NCI-H82 (cell line): ENCODE results near the gene SEPTIN10.
"Not testable (repeated sequence)": the region's sequence is repeated elsewhere in the genome, so short reads cannot be mapped to it uniquely, and the experiment has no call there.

Experiments used
- DNase-seq: peaks from one replicate; lab custom pipeline; 2025; lab: John Stamatoyannopoulos, UW

The SEPTIN10 gene

GRCh38 chr2:109613922-109614714, at the start of gene SEPTIN10, which contains the start of gene SOWAHC:
Gene SEPTIN10 (minus strand): TSS chr2:109613966. CDS start chr2:109613827, 139 bp downstream.
Gene SOWAHC (plus strand): TSS chr2:109614364. CDS start chr2:109614490, 126 bp downstream.
- DNase-seq: peak; percentile 99

- no peak for DNase-seq
These were observed 49.1 kb upstream of the SEPTIN10 start for GRCh38 chr2:109662889-109663288.

- DNase-seq: peak; percentile 44
These were observed 46.5 kb upstream of the SEPTIN10 start for GRCh38 chr2:109660046-109660860.

- DNase-seq: peak; percentile 68
These were observed 45.8 kb upstream of the SEPTIN10 start for GRCh38 chr2:109659396-109660045.

DNA sequence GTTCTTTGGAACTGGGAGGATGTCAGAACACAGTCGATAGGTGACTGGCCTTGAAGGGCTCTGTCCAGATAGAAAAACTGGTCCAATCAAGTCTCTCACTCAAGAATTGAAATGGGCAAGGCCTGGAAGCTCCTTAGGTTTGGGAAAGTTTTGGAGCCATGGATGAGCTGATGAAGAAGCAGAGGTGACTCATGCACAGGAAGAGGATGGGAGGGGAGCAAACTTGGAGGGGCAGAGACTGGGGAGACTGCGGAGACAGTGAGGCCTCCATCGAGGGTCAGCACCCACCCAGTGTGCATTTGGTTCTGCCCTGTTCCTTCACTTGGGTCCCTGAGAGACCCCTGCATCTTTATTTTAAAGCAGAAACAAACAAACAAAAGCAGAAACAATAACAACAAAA, 41.5 kb upstream of the SEPTIN10 start:
- DNase-seq: no peak

- DNase-seq: no peak
These were observed 40.7 kb upstream of the SEPTIN10 start for GRCh38 chr2:109654326-109655050.

DNA sequence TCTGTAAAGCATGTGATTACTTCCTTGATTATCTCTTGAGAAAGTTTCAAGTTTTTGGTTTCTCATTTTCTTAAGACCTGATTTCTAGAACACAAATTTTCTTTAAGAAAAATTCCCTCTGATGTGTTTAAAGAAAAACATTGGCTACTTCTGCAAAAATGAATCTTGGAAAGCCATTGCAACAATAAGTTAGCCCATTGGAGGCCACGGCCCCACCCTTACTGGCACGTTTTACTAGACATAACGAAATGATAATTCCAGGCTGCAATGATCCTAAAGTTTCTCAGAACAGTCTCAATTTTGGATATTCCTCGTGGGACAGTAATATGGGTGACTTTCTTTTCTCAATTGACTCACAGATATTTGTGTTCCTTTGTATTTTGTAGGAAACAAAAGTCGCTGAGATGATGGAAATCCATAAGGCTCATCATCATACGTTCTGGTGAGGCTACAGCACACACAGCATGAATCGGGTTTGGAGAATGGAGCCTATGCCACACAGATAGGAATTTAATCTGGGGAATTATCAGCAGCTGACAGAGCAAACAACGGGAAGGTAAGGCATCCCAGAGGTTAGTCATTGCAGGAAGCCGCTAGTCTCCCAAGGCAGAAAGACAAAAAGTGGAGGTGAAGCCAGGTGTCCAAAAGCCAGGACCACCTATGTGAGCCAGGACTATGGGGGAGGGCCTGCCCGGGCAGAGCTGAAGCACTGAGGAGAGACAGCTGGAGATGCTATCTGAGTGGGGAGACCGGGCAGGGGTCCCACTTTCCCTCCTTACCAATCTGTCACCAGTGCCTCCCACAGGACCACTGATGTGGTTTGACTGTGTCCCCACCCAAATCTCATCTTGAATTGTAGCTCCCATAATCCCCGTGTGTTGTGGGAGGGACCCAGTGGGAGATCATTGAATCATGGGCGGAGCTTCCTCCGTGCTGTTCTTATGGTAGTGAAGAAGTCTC, 36.2 kb upstream of the SEPTIN10 start:
- no peak for DNase-seq

- DNase-seq: no peak
These were observed 34.3 kb upstream of the SEPTIN10 start for GRCh38 chr2:109648041-109648527.

GRCh38 chr2:109647636-109648035, 33.9 kb upstream of the SEPTIN10 start:
- DNase-seq: no peak

DNA sequence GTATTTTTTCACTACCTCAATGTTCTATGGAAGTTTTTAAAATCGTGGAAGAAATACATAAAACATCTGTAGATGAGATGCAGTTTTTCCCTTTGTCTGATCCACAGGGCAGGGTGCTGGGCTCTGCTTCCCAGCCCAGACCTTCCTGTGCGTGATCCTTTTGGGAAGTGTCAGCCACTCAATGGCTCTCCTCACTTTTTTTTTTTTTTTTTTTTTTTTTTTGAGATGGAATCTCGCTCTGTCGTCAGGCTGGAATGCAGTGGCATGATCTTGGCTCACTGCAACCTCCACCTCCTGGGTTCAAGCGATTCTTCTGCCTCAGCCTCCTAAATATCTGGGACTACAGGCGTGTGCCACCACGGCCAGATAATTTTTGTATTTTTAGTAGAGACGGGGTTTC, 33.2 kb upstream of the SEPTIN10 start:
- no peak for DNase-seq

DNA sequence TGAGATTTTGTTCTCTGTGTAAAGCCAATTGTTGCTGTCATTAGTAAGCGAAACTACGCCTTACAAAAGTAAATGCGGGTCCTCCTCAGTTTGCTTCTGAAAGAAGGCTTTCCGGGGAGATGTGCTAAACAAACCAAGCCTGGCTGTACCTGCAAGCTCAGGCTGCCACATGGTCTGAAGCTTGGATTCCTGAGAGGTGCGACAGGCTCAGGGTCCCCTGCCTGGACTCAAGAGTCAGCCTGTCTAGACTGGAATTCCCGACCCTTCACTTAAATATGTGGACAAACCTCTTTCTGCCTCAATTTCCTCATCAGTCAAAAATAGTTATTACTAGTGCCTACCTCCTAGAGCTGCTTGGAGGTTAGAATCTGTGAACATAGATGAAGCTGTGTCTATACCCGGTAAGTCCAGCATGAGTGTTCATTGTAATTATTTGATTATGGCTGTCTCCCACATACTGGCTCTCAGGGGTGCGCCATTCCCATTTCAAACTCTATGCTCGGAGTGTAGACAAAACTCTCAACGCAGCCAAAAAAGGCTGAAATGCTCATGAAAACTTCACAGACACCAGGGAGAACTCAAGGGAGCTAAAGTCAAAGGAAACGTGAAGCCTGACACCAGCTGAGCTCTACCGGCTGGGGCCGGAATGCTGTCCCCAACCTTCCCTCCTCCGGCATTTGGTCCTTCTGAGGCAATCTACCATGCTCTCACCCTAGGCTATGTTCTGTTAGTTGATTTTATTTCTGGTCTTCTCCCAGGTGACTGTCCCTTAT, 31.8 kb upstream of the SEPTIN10 start:
- no peak for DNase-seq

DNA sequence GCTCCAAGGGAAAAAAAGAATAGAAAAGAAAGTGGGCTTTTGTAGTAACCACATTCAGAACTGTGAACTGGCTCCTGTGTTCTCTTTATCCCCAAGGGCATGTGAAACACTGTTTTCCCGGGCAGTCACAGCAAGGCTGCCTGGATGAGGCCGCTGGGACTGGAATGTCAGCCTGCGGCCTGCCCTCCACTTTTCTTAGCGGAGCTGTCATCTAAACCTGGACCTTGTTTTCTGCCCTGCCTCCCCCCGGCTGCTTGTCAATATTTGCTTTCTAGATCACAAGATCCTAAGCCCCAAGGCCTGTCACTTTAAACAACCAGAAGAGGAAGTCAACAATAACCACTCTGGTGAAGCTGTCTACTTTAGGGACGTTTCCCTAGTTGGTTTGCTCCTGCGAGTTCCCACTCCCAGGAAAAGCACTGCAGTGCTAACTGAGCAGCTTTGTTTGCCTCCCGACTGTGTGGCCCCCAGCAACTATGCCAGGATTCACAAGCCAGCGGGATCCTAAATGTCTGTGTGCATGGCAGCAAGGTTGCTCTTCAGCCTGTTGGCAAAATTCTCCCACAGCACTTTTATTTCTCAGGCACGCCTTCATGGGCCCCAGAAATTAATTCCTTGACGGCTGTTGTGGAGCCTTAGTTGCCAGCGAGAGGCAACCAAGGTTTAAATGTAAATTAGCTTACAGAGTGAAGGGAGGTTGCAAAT, 31.0 kb upstream of the SEPTIN10 start:
- DNase-seq: no peak

GRCh38 chr2:109640000-109640399, 26.2 kb upstream of the SEPTIN10 start:
- DNase-seq: not testable (repeated sequence)

DNA sequence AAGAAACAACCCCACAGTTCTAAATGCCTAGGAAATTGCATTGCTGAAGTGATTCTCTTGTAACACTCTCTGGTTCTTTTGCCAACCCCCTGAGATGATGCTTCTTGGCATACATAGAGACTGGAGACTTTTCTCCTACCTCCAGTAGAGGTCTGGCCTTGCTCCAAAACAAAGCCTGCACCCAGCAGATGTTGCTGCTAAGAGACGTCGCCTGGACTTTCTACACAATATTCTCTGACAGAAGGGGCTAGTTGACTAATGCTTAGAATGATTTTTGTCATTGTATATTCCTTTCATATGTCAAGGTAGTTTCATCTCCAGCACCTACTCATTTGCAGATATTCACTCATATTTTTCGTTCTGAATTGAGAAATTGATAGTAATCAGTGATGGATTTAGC, 25.0 kb upstream of the SEPTIN10 start:
- peak; percentile 5 for DNase-seq

- no peak for DNase-seq
These were observed 24.2 kb upstream of the SEPTIN10 start for GRCh38 chr2:109637749-109638570.

DNA sequence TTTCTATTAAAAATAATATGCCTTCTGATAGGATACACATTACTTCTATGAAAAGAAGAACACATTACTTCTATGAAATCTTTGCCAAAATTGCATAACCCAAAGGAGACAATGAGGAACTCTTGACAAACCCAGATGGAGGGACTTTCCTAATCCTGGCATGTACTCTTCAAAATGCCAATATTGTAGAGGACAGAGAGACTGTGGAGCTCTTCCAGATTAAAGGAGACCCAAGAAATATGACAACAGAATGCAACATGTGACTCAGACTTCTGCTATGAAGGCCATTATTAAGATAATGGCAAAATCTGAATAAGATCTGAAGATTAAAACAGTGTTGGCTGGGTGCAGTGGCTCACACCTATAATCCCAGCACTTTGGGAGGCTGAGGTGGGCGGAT, 22.6 kb upstream of the SEPTIN10 start:
- no peak for DNase-seq

DNA sequence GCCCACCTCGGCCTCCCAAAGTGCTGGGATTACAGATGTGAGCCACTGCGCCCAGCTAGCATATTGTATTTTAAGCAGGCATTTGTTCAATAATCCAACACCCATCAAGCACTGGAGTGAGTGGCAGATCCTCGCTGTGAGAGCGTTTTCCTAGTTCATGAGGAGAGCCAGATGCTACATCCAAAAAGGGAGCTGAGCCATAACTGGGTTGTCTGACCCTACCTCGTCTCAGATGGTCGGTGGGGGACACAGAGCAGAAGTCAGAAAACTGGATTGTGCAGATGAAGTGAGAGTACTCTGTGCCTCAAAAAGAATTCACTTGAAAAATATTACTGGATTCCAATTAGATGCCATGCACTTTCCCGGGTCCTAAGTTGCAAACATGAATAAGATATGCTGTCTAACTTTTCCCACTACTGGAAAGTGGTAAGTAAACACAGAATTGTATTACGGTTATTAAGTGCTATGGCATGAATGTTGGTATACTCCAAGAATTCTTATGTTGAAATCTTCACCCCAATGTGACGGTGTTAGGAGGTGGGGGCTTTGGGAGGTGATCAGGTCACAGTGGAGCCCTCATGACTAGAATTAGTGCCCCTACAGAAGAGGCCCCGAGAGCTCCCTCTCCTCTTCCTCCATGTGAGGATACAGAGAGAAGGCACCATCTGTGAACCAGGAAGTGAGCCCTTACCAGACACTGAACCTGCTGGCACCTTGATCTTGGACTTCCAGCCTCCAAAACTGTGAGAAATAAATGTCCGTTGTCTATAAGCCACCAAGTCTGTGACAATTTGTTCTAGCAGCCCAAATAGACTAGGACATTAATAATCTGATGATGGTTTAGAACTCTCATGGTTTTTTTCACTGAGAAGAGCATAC, 21.9 kb upstream of the SEPTIN10 start:
- DNase-seq: no peak
